SK-N-SH (cell line): ENCODE data around the gene DEPP1. TPM values are rescaled to one million over a fixed set of nuclear protein-coding genes. Genes with fewer than 3 reads are reported as not detected.

Source experiments
- CTCF ChIA-PET: fragments of 300-600, 350-600 bp; formaldehyde crosslinking; extraction: SDS; loops from one replicate; lab custom pipeline; 2021; lab: Yijun Ruan, JAX
- POLR2A ChIA-PET: fragments of 350-600 bp; sonication (Branson Sonifier 250); formaldehyde crosslinking; extraction: SDS; loops from one replicate; lab custom pipeline; 2020; ENCODE audit warnings: antibody characterized with exemption, inconsistent platforms; lab: Yijun Ruan, JAX
- DNase-seq: peaks from one replicate; pipeline ENCODE4 v3.0.0; 2012
- H2AFZ ChIP-seq: fragments of 200-600 bp; sonication (generic); 2 replicates; pipeline ENCODE4 v1.8.1; 2016; ENCODE audit warnings: antibody characterized with exemption, mild to moderate bottlenecking, low read depth
- H3F3A ChIP-seq: fragments of 200-600 bp; sonication (generic); replicated peaks from 2 replicates; pipeline ENCODE3; 2016; ENCODE audit warnings: antibody characterized with exemption, mild to moderate bottlenecking; ENCODE audit not compliant: insufficient read depth
- H3K27ac ChIP-seq, 2 experiments: fragments of 200-500 bp in 1 of 2; fragments of 200-600 bp in 1 of 2; sonication (Bioruptor generic) in 1 of 2; sonication (generic), shearing (Covaris generic) in 1 of 2; 2 replicates each; pipeline versions ENCODE4 v1.5.1 to v1.6.1; 2014 to 2016; ENCODE audit warnings: low read depth in 2 of 2, inconsistent platforms in 1 of 2, low read length in 1 of 2, mild to moderate bottlenecking in 1 of 2, mixed read lengths in 1 of 2
- H3K27me3 ChIP-seq: fragments of 200-600 bp; sonication (generic), shearing (Covaris generic); 2 replicates; pipeline ENCODE4 v1.6.1; 2016; ENCODE audit warnings: mixed run types; ENCODE audit not compliant: insufficient read depth
- H3K36me3 ChIP-seq, 2 experiments: fragments of 200-500 bp in 1 of 2; fragments of 200-600 bp in 1 of 2; sonication (Bioruptor generic) in 1 of 2; sonication (generic) in 1 of 2; replicated peaks in 1 of 2; 2 replicates each; pipeline versions ENCODE3 to v1.5.1; 2014 to 2016; ENCODE audit warnings: low read length in 1 of 2, mild to moderate bottlenecking in 1 of 2; ENCODE audit not compliant: insufficient read depth in 2 of 2, control insufficient read depth in 1 of 2
- H3K4me1 ChIP-seq, 2 experiments: fragments of 200-500 bp in 1 of 2; fragments of 200-600 bp in 1 of 2; sonication (Bioruptor generic) in 1 of 2; sonication (generic), shearing (Covaris generic) in 1 of 2; 2 replicates each; pipeline versions ENCODE4 v1.5.1 to v1.6.1; 2014 to 2016; ENCODE audit warnings: low read depth in 1 of 2, low read length in 1 of 2, mixed run types in 1 of 2; ENCODE audit not compliant: insufficient read depth in 2 of 2, control insufficient read depth in 1 of 2
- H3K4me2 ChIP-seq: fragments of 200-600 bp; sonication (generic), shearing (Covaris generic); 2 replicates; pipeline ENCODE4 v1.6.1; 2017; ENCODE audit warnings: mixed run types
- H3K4me3 ChIP-seq, 2 experiments: fragments of 200-500 bp in 1 of 2; fragments of 200-600 bp in 1 of 2; sonication (Bioruptor generic) in 1 of 2; sonication (generic), shearing (Covaris generic) in 1 of 2; 2 replicates each; pipeline versions ENCODE4 v1.5.1 to v1.8.1; 2014 to 2016; ENCODE audit warnings: low read depth in 2 of 2, inconsistent platforms in 1 of 2, low read length in 1 of 2, mild to moderate bottlenecking in 1 of 2, mixed read lengths in 1 of 2, moderate library complexity in 1 of 2
- H3K79me2 ChIP-seq: fragments of 200-600 bp; sonication (generic); 2 replicates; pipeline ENCODE4 v1.8.1; 2017; ENCODE audit warnings: mild to moderate bottlenecking; ENCODE audit not compliant: insufficient read depth
- H3K9ac ChIP-seq: fragments of 200-600 bp; sonication (generic); 2 replicates; pipeline ENCODE4 v1.6.1; 2017; ENCODE audit warnings: mixed run types
- H3K9me2 ChIP-seq: fragments of 200-600 bp; sonication (generic); 2 replicates; pipeline ENCODE4 v1.6.1; 2017; ENCODE audit warnings: mixed run types
- H3K9me3 ChIP-seq: fragments of 200-600 bp; sonication (generic); 2 replicates; pipeline ENCODE4 v1.6.1; 2017; ENCODE audit warnings: mixed run types, mild to moderate bottlenecking, moderate library complexity
- H4K20me1 ChIP-seq: fragments of 200-600 bp; sonication (generic); 2 replicates; pipeline ENCODE4 v1.6.1; 2017; ENCODE audit warnings: mild to moderate bottlenecking, mixed run types; ENCODE audit not compliant: insufficient read depth
- CTCF ChIP-seq: fragments of 200-600 bp; sonication (generic); IDR thresholded peaks from 2 replicates; pipeline ENCODE4 v1.6.1; 2017; ENCODE audit warnings: antibody characterized with exemption, mild to moderate bottlenecking, moderate library complexity
- ELF1 ChIP-seq: IDR thresholded peaks from 2 replicates; pipeline ENCODE4 v1.4.0; 2012
- EP300 ChIP-seq, 2 experiments: IDR thresholded peaks; 2 replicates each; pipeline versions ENCODE4 v1.4.0 to v1.6.1; 2012; ENCODE audit warnings: borderline replicate concordance in 1 of 2, low read depth in 1 of 2, low read length in 1 of 2
- RFX5 ChIP-seq: IDR thresholded peaks from 2 replicates; pipeline ENCODE4 v1.6.1; 2012; ENCODE audit warnings: mild to moderate bottlenecking, improper control_type of control experiment, low read length
- TAF1 ChIP-seq: IDR thresholded peaks from 2 replicates; pipeline ENCODE4 v1.6.1; 2012; ENCODE audit warnings: low read depth, mild to moderate bottlenecking, low read length, moderate library complexity, borderline replicate concordance
- TEAD4 ChIP-seq: IDR thresholded peaks from 2 replicates; pipeline ENCODE4 v1.4.0; 2012; ENCODE audit warnings: mild to moderate bottlenecking, borderline replicate concordance; ENCODE audit not compliant: insufficient read depth
- YY1 ChIP-seq: IDR thresholded peaks from 2 replicates; pipeline ENCODE4 v1.4.0; 2012; ENCODE audit warnings: low read depth, mild to moderate bottlenecking
- WGBS: methylation state at CpG from one replicate; pipeline ENCODE4 v1.1.6; 2017; ENCODE audit warnings: low lambda C conversion rate; 5-methylcytosine and 5-hydroxymethylcytosine counted together
- polyA plus RNA-seq, 3 experiments: library from polyadenylated mRNA; depleted of rRNA; stranded (reverse); fragments of >200 nt; gene quantifications; 2 replicates each; pipeline ENCODE4 v1.2.3, GENCODE V29; 2012
- TF ChIP-seq, protein P1 (sequence below): fragments of 150-350 bp; IDR thresholded peaks from 2 replicates; pipeline ENCODE4 v1.6.1; 2016; ENCODE audit warnings: mild to moderate bottlenecking, low read depth, low read length
- TF ChIP-seq, protein P2 (sequence below): IDR thresholded peaks from 2 replicates; pipeline ENCODE4 v1.6.1; 2012; ENCODE audit warnings: mild to moderate bottlenecking, low read depth, low read length, moderate library complexity
- TF ChIP-seq, protein P3 (sequence below): fragments of 150-350 bp; IDR thresholded peaks from 2 replicates; pipeline ENCODE4 v1.6.1; 2017; ENCODE audit warnings: antibody characterized with exemption, low read length, low read depth, borderline replicate concordance

The DEPP1 gene
- polyA plus RNA-seq, 1 of the 3 experiments (the other 2 are of a cell fraction) = 5.3 TPM

- Histone ChIP-seq H3K9ac (no peak overlapping the region), H3K27ac (no peak overlapping the region), H3K4me1 (peaks cover 5 to 27% of the 10 kb centered on the region in 2 experiments; a peak in 3 of 4 replicates), H3K9me3 (no peaks in the 10 kb centered on the region), H3K4me2 (no peak overlapping the region), H3K9me2 (no peaks in the 10 kb centered on the region), H3K27me3 (no peaks in the 10 kb centered on the region), H3K79me2 (no peaks in the 10 kb centered on the region), H3K4me3 (no peak overlapping the region), H3K36me3 (no peaks in the 10 kb centered on the region), H4K20me1 (no peaks in the 10 kb centered on the region), H2AFZ (no peak overlapping the region), H3F3A (peaks cover 18% of the 10 kb centered on the region)
- DNase-seq = no peak
- no peak for TF ChIP-seq EP300 (IDR thresholded peaks at IDR 0.05; ENCODE audit: borderline replicate concordance in 1 of 2, low read depth in 1 of 2, low read length in 1 of 2)
- no peak for TF ChIP-seq YY1
- no peak for TF ChIP-seq TEAD4
- CTCF ChIA-PET = interaction anchor here (1.3 kb wide), 1 partner anchor 9 kb away, joined by 4 read pairs; no protein-coding TSS in a partner anchor
- POLR2A ChIA-PET = no interaction called here
- WGBS = 85% methylated on average over 9 of the region's 9 CpGs
Observed at GRCh38 chr10:44985175-44985681, 6.6 kb upstream of the DEPP1 start.

DNA sequence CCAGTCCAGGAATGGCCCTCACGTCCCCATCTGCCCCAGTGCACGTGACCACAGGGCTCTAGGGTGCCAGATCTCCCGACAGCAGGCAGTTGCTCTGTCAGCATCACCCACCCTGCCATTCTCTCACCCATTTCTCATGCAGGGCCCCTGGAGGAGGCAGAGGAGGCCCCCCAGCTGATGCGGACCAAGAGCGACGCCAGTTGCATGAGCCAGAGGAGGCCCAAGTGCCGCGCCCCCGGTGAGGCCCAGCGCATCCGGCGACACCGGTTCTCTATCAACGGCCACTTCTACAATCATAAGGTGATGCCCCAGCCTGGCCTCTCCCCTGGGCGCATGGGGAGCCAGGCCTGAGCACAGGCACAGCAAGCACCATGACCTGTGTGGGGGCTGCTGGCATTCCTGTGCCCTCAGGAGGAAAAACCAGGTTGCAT is 6.1 kb upstream of the DEPP1 start:
- Histone ChIP-seq H3K79me2 (no peaks in the 10 kb centered on the region), H3K9me3 (no peaks in the 10 kb centered on the region), H3K4me3 (no peak overlapping the region), H3K4me2 (no peak overlapping the region), H3K27ac (no peak overlapping the region), H3K27me3 (no peaks in the 10 kb centered on the region), H3K9me2 (no peaks in the 10 kb centered on the region), H4K20me1 (no peaks in the 10 kb centered on the region), H3F3A (peaks cover 20% of the 10 kb centered on the region), H3K4me1 (peaks cover 5 to 32% of the 10 kb centered on the region in 2 experiments; a peak in 3 of 4 replicates), H3K9ac (no peak overlapping the region), H2AFZ (no peak overlapping the region), H3K36me3 (no peaks in the 10 kb centered on the region)
- CTCF ChIA-PET = interaction anchor here (1.3 kb wide), 1 partner anchor 9 kb away, joined by 4 read pairs; no protein-coding TSS in a partner anchor
- TF ChIP-seq CTCF (no peak), ELF1 (no peak), RFX5 (no peak), TEAD4 (no peak), TAF1 (no peak)
- TF ChIP-seq, protein P1, sequence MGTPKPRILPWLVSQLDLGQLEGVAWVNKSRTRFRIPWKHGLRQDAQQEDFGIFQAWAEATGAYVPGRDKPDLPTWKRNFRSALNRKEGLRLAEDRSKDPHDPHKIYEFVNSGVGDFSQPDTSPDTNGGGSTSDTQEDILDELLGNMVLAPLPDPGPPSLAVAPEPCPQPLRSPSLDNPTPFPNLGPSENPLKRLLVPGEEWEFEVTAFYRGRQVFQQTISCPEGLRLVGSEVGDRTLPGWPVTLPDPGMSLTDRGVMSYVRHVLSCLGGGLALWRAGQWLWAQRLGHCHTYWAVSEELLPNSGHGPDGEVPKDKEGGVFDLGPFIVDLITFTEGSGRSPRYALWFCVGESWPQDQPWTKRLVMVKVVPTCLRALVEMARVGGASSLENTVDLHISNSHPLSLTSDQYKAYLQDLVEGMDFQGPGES = no peak
- TF ChIP-seq, protein P2, sequence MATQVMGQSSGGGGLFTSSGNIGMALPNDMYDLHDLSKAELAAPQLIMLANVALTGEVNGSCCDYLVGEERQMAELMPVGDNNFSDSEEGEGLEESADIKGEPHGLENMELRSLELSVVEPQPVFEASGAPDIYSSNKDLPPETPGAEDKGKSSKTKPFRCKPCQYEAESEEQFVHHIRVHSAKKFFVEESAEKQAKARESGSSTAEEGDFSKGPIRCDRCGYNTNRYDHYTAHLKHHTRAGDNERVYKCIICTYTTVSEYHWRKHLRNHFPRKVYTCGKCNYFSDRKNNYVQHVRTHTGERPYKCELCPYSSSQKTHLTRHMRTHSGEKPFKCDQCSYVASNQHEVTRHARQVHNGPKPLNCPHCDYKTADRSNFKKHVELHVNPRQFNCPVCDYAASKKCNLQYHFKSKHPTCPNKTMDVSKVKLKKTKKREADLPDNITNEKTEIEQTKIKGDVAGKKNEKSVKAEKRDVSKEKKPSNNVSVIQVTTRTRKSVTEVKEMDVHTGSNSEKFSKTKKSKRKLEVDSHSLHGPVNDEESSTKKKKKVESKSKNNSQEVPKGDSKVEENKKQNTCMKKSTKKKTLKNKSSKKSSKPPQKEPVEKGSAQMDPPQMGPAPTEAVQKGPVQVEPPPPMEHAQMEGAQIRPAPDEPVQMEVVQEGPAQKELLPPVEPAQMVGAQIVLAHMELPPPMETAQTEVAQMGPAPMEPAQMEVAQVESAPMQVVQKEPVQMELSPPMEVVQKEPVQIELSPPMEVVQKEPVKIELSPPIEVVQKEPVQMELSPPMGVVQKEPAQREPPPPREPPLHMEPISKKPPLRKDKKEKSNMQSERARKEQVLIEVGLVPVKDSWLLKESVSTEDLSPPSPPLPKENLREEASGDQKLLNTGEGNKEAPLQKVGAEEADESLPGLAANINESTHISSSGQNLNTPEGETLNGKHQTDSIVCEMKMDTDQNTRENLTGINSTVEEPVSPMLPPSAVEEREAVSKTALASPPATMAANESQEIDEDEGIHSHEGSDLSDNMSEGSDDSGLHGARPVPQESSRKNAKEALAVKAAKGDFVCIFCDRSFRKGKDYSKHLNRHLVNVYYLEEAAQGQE = no peak
- TF ChIP-seq, protein P3, sequence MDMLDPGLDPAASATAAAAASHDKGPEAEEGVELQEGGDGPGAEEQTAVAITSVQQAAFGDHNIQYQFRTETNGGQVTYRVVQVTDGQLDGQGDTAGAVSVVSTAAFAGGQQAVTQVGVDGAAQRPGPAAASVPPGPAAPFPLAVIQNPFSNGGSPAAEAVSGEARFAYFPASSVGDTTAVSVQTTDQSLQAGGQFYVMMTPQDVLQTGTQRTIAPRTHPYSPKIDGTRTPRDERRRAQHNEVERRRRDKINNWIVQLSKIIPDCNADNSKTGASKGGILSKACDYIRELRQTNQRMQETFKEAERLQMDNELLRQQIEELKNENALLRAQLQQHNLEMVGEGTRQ = no peak
- no peak for DNase-seq
- POLR2A ChIA-PET = no interaction called here
- 92% methylated on average over 14 of the region's 15 CpGs for WGBS
